HEK293 (cell line): ENCODE results near the gene SMC3.
"Not testable (repeated sequence)": the region's sequence is repeated elsewhere in the genome, so short reads cannot be mapped to it uniquely, and the experiment has no call there.

Experiments
- CTCF ChIA-PET: fragments of 350-600 bp; formaldehyde crosslinking; extraction: SDS; loops from one replicate; lab custom pipeline; 2021; ENCODE audit warnings: antibody characterized with exemption; lab: Yijun Ruan, JAX
- POLR2A ChIA-PET: fragments of 300-600 bp; formaldehyde crosslinking; extraction: SDS; loops from one replicate; lab custom pipeline; 2020; ENCODE audit warnings: antibody characterized with exemption, inconsistent platforms; lab: Yijun Ruan, JAX
- H3K27ac ChIP-seq: fragments of 200-500 bp; sonication (Bioruptor generic); 2 replicates; pipeline ENCODE4 v1.5.1; 2014; ENCODE audit warnings: low read depth, low read length, control low read depth, inconsistent platforms; ENCODE audit errors: extremely low read depth
- H3K36me3 ChIP-seq, 2 experiments: fragments of 200-500 bp in 1 of 2; sonication (Bioruptor generic) in 1 of 2; 1 replicate in 1 of 2; 2 replicates in 1 of 2; pipeline ENCODE4 v1.5.1; 2014 to 2017; ENCODE audit warnings: inconsistent platforms in 2 of 2, low read length in 2 of 2; ENCODE audit not compliant: control insufficient read depth in 2 of 2, insufficient read depth in 1 of 2
- H3K4me1 ChIP-seq: fragments of 200-500 bp; sonication (Bioruptor generic); 2 replicates; pipeline ENCODE4 v1.5.1; 2014; ENCODE audit warnings: mild to moderate bottlenecking, low read length, inconsistent platforms; ENCODE audit not compliant: control insufficient read depth, insufficient read depth
- H3K4me3 ChIP-seq: 2 replicates; pipeline ENCODE4 v1.5.1; 2011; ENCODE audit warnings: low read depth, mild to moderate bottlenecking, control low read depth, low read length, moderate library complexity
- H3K9me3 ChIP-seq: fragments of 200-500 bp; sonication (Bioruptor generic); 2 replicates; pipeline ENCODE4 v1.5.1; 2014; ENCODE audit warnings: low read depth, low read length, inconsistent platforms; ENCODE audit not compliant: control insufficient read depth, insufficient read depth
- BCL11A ChIP-seq: fragments of 450-650 bp; formaldehyde crosslinking; IDR thresholded peaks from 2 replicates; pipeline ENCODE4 v1.5.1; 2016; ENCODE audit warnings: low read depth, missing biosample characterization, missing genetic modification characterization
- CTCF ChIP-seq: fragments of 450-650 bp; formaldehyde crosslinking; IDR thresholded peaks from 2 replicates; pipeline ENCODE4 v1.5.1; 2016; ENCODE audit warnings: missing biosample characterization, missing genetic modification characterization
- HOXC10 ChIP-seq: sonication (generic); formaldehyde crosslinking; IDR thresholded peaks from 2 replicates; pipeline ENCODE4 v1.8.1; 2023; ENCODE audit warnings: mild to moderate bottlenecking, missing genetic modification reagents
- OSR2 ChIP-seq: fragments of 450-650 bp; formaldehyde crosslinking; IDR thresholded peaks from 2 replicates; pipeline ENCODE4 v1.5.1; 2016; ENCODE audit warnings: missing biosample characterization, missing genetic modification characterization
- OVOL3 ChIP-seq: fragments of 450-650 bp; formaldehyde crosslinking; IDR thresholded peaks from 2 replicates; pipeline ENCODE4 v1.5.1; 2016; ENCODE audit warnings: missing biosample characterization, missing genetic modification characterization
- PRDM6 ChIP-seq: fragments of 450-650 bp; formaldehyde crosslinking; IDR thresholded peaks from 2 replicates; pipeline ENCODE4 v1.5.1; 2017; ENCODE audit warnings: missing biosample characterization, missing genetic modification characterization
- SCRT1 ChIP-seq: fragments of 450-650 bp; formaldehyde crosslinking; IDR thresholded peaks from 2 replicates; pipeline ENCODE4 v1.5.1; 2016; ENCODE audit warnings: missing biosample characterization, missing genetic modification characterization, borderline replicate concordance
- SCRT2 ChIP-seq: fragments of 450-650 bp; formaldehyde crosslinking; IDR thresholded peaks from 2 replicates; pipeline ENCODE4 v1.5.1; 2016; ENCODE audit warnings: missing biosample characterization, missing genetic modification characterization
- SP2 ChIP-seq: fragments of 450-650 bp; formaldehyde crosslinking; IDR thresholded peaks from 2 replicates; pipeline ENCODE4 v1.5.1; 2016; ENCODE audit warnings: missing biosample characterization, missing genetic modification characterization
- ZFP69B ChIP-seq: fragments of 450-650 bp; formaldehyde crosslinking; IDR thresholded peaks from 2 replicates; pipeline ENCODE4 v1.5.1; 2016; ENCODE audit warnings: missing biosample characterization, missing genetic modification characterization
- ZNF175 ChIP-seq: fragments of 450-650 bp; formaldehyde crosslinking; IDR thresholded peaks from 2 replicates; pipeline ENCODE4 v1.5.1; 2016; ENCODE audit warnings: missing biosample characterization, missing genetic modification characterization
- ZNF18 ChIP-seq: fragments of 450-650 bp; formaldehyde crosslinking; IDR thresholded peaks from 2 replicates; pipeline ENCODE4 v1.5.1; 2016; ENCODE audit warnings: missing biosample characterization, missing genetic modification characterization
- ZNF239 ChIP-seq: fragments of 450-650 bp; formaldehyde crosslinking; IDR thresholded peaks from 2 replicates; pipeline ENCODE4 v1.5.1; 2016; ENCODE audit warnings: missing biosample characterization, missing genetic modification characterization
- ZNF248 ChIP-seq: fragments of 450-650 bp; formaldehyde crosslinking; IDR thresholded peaks from 2 replicates; pipeline ENCODE4 v1.5.1; 2017; ENCODE audit warnings: missing biosample characterization, missing genetic modification characterization
- ZNF366 ChIP-seq: fragments of 450-650 bp; formaldehyde crosslinking; conservative IDR thresholded peaks from 2 replicates; pipeline ENCODE4 v1.5.1; 2016; ENCODE audit warnings: missing biosample characterization, missing genetic modification characterization
- ZNF433 ChIP-seq: fragments of 450-650 bp; formaldehyde crosslinking; IDR thresholded peaks from 2 replicates; pipeline ENCODE4 v1.5.1; 2016; ENCODE audit warnings: missing biosample characterization, missing genetic modification characterization, low read depth
- ZNF580 ChIP-seq: fragments of 450-650 bp; formaldehyde crosslinking; IDR thresholded peaks from 2 replicates; pipeline ENCODE4 v1.5.1; 2016; ENCODE audit warnings: missing biosample characterization, missing genetic modification characterization
- ZNF600 ChIP-seq: fragments of 450-650 bp; formaldehyde crosslinking; IDR thresholded peaks from 2 replicates; pipeline ENCODE4 v1.5.1; 2016; ENCODE audit warnings: missing biosample characterization, missing genetic modification characterization
- ZNF623 ChIP-seq: fragments of 450-650 bp; formaldehyde crosslinking; IDR thresholded peaks from 2 replicates; pipeline ENCODE4 v1.5.1; 2016; ENCODE audit warnings: missing biosample characterization, missing genetic modification characterization
- ZNF629 ChIP-seq: fragments of 450-650 bp; formaldehyde crosslinking; IDR thresholded peaks from 2 replicates; pipeline ENCODE4 v1.5.1; 2017; ENCODE audit warnings: missing biosample characterization, missing genetic modification characterization
- ZNF639 ChIP-seq: fragments of 450-650 bp; formaldehyde crosslinking; IDR thresholded peaks from 2 replicates; pipeline ENCODE4 v1.5.1; 2016; ENCODE audit warnings: missing biosample characterization, missing genetic modification characterization
- ZNF677 ChIP-seq: fragments of 450-650 bp; IDR thresholded peaks from 2 replicates; pipeline ENCODE4 v1.5.0; 2018; ENCODE audit warnings: missing biosample characterization, mild to moderate bottlenecking, missing genetic modification characterization, moderate library complexity
- ZNF768 ChIP-seq: fragments of 450-650 bp; formaldehyde crosslinking; IDR thresholded peaks from 2 replicates; pipeline ENCODE4 v1.5.1; 2018; ENCODE audit warnings: missing biosample characterization, mild to moderate bottlenecking, missing genetic modification characterization
- ZNF837 ChIP-seq: fragments of 450-650 bp; formaldehyde crosslinking; IDR thresholded peaks from 2 replicates; pipeline ENCODE4 v1.5.1; 2016; ENCODE audit warnings: missing biosample characterization, missing genetic modification characterization

The SMC3 gene

GRCh38 chr10:110531687-110532086 lies 35.8 kb upstream of the SMC3 start:
- Histone ChIP-seq H3K36me3 (no peaks in the 10 kb centered on the region), H3K27ac (no peak overlapping the region), H3K4me1 (peaks cover 12% of the 10 kb centered on the region), H3K4me3 (no peak overlapping the region), H3K9me3 (no peaks in the 10 kb centered on the region)
- TF ChIP-seq ZNF677 (tag by site-specific recombination) (no peak), ZNF248 (tag by site-specific recombination) (no peak), ZNF768 (tag by site-specific recombination) (peak; percentile 88)
- CTCF ChIA-PET: no interaction called here
- POLR2A ChIA-PET: no interaction called here

GRCh38 chr10:110532628-110533027 lies 34.9 kb upstream of the SMC3 start:
- H3K4me1 ChIP-seq: peaks cover 12% of the 10 kb centered on the region
- H3K9me3 ChIP-seq, H3K4me3 ChIP-seq, H3K36me3 ChIP-seq, H3K27ac ChIP-seq, CTCF ChIA-PET, POLR2A ChIA-PET: not testable (repeated sequence)

- Histone ChIP-seq H3K36me3 (no peaks in the 10 kb centered on the region), H3K27ac (no peak overlapping the region), H3K4me1 (peaks cover 12% of the 10 kb centered on the region), H3K9me3 (no peaks in the 10 kb centered on the region), H3K4me3 (no peak overlapping the region)
- ChIA-PET POLR2A (no interaction called here), CTCF (no interaction called here)
- no peak for TF ChIP-seq ZNF175 (tag by site-specific recombination)
- 0 out of 2 replicates have a peak, but pooled peaks have one; percentile 16 for TF ChIP-seq SP2 (tag by site-specific recombination)
Observed at GRCh38 chr10:110533149-110533548, 34.3 kb upstream of the SMC3 start.

GRCh38 chr10:110534571-110534970 lies 32.9 kb upstream of the SMC3 start:
- Histone ChIP-seq H3K9me3 (no peaks in the 10 kb centered on the region), H3K27ac (no peak overlapping the region), H3K4me1 (peaks cover 12% of the 10 kb centered on the region), H3K36me3 (no peaks in the 10 kb centered on the region), H3K4me3 (no peak overlapping the region)
- POLR2A ChIA-PET: no interaction called here
- CTCF ChIA-PET: interaction anchor here (0.6 to 1.3 kb wide), 4 partner anchors 11 to 182 kb away, joined by 3 to 4 read pairs (median 4); no protein-coding TSS in a partner anchor
- TF ChIP-seq ZNF433 (no peak), ZNF580 (tag by site-specific recombination) (no peak), OVOL3 (tag by site-specific recombination) (no peak), ZNF837 (tag by site-specific recombination) (no peak), PRDM6 (tag by site-specific recombination) (no peak), SCRT1 (tag by site-specific recombination) (no peak), CTCF (tag by site-specific recombination) (no peak), ZNF366 (no peak), OSR2 (tag by site-specific recombination) (no peak), ZNF600 (tag by site-specific recombination) (no peak), BCL11A (tag by site-specific recombination) (no peak), ZNF623 (no peak), ZNF239 (no peak), SCRT2 (tag by site-specific recombination) (no peak), ZNF18 (no peak), ZFP69B (tag by site-specific recombination) (no peak), ZNF629 (tag by site-specific recombination) (no peak), HOXC10 (no peak), ZNF639 (tag by site-specific recombination) (no peak)
